Fibroblast of skin of back (primary cell): ENCODE measurements around the gene ARL3.

Source experiments
- DNase-seq: peaks from one replicate; pipeline ENCODE4 v3.0.0-alpha.2; 2013

Gene ARL3

GRCh38 chr10:102633287-102633686, 80.9 kb downstream of the ARL3 start:
- DNase-seq: peak; percentile 80

- DNase-seq: peak; percentile 42
These were observed 81.6 kb downstream of the ARL3 start for GRCh38 chr10:102632394-102633111.

GRCh38 chr10:102631525-102632393, 82.4 kb downstream of the ARL3 start:
- DNase-seq: no peak

GRCh38 chr10:102630663-102631062, 83.5 kb downstream of the ARL3 start:
- no peak for DNase-seq

GRCh38 chr10:102629661-102630614, 84.3 kb downstream of the ARL3 start:
- peak; percentile 97 for DNase-seq

GRCh38 chr10:102628451-102628911, 85.7 kb downstream of the ARL3 start:
- peak; percentile 45 for DNase-seq

GRCh38 chr10:102627736-102628293, 86.4 kb downstream of the ARL3 start:
- DNase-seq: peak; percentile 80

GRCh38 chr10:102627291-102627735, 86.9 kb downstream of the ARL3 start:
- no peak for DNase-seq

- no peak for DNase-seq
These were observed 88.0 kb downstream of the ARL3 start for GRCh38 chr10:102626026-102626685.

- DNase-seq: no peak
These were observed 89.2 kb downstream of the ARL3 start for GRCh38 chr10:102624751-102625645.

GRCh38 chr10:102624094-102624493, 90.1 kb downstream of the ARL3 start:
- DNase-seq: no peak
